Measurements from ENCODE around the gene CHRFAM7A. TPM values are rescaled to one million over a fixed set of nuclear protein-coding genes. Genes with fewer than 3 reads are reported as not detected.
"Not testable (repeated sequence)": the region's sequence is repeated elsewhere in the genome, so short reads cannot be mapped to it uniquely, and the experiment has no call there.

Gene CHRFAM7A
- total RNA-seq, 2 donors from 2014 or later = 1.1 to 1.7 TPM

GRCh38 chr15:30398988-30399387 lies 5.6 kb upstream of the CHRFAM7A start:
- not testable (repeated sequence) for H3K4me1 Mint-ChIP-seq; H3K27ac ChIP-seq (ENCODE audit: low read depth, low read length); H3K27ac Mint-ChIP-seq; H3K9me3 ChIP-seq (ENCODE audit: control insufficient read depth, low read length); DNase-seq; H3K36me3 ChIP-seq (ENCODE audit: control insufficient read depth, insufficient read depth, low read length); H3K9ac ChIP-seq (ENCODE audit: extremely low read depth, low read length, poor library complexity, severe bottlenecking); H3K27me3 Mint-ChIP-seq (ENCODE audit: insufficient read depth); H3K9me3 Mint-ChIP-seq; H3K4me3 Mint-ChIP-seq; H3K4me3 ChIP-seq (ENCODE audit: low read length); H3K27me3 ChIP-seq (ENCODE audit: control insufficient read depth, insufficient read depth, low read length, poor library complexity, severe bottlenecking); H3K4me1 ChIP-seq (ENCODE audit: control insufficient read depth, insufficient read depth, low read length); H3K36me3 Mint-ChIP-seq (ENCODE audit: low read depth)
- peak; percentile 56 for TF ChIP-seq CTCF (conservative IDR thresholded peaks at IDR 0.05)
- WGBS, 2 experiments (ENCODE audit: insufficient coverage in 1 of 2, insufficient read length in 1 of 2) = no CpG with 5 or more reads among the region's 6 CpGs

GRCh38 chr15:30393664-30393991 lies 288 bp upstream of the CHRFAM7A start:
- H3K9ac ChIP-seq (ENCODE audit: extremely low read depth, low read length, poor library complexity, severe bottlenecking); H3K27me3 Mint-ChIP-seq (ENCODE audit: insufficient read depth); H3K36me3 ChIP-seq (ENCODE audit: control insufficient read depth, insufficient read depth, low read length); H3K4me3 Mint-ChIP-seq; H3K27me3 ChIP-seq (ENCODE audit: control insufficient read depth, insufficient read depth, low read length, poor library complexity, severe bottlenecking); H3K9me3 ChIP-seq (ENCODE audit: control insufficient read depth, low read length); H3K4me1 ChIP-seq (ENCODE audit: control insufficient read depth, insufficient read depth, low read length); DNase-seq; H3K9me3 Mint-ChIP-seq; H3K27ac ChIP-seq (ENCODE audit: low read depth, low read length); H3K4me3 ChIP-seq (ENCODE audit: low read length); H3K36me3 Mint-ChIP-seq (ENCODE audit: low read depth); H3K4me1 Mint-ChIP-seq; H3K27ac Mint-ChIP-seq: not testable (repeated sequence)
- WGBS, 2 experiments (ENCODE audit: insufficient coverage in 1 of 2, insufficient read length in 1 of 2) = no CpG with 5 or more reads among the region's 23 CpGs

GRCh38 chr15:30386318-30386887 lies 6.9 kb downstream of the CHRFAM7A start:
- not testable (repeated sequence) for H3K9me3 ChIP-seq (ENCODE audit: control insufficient read depth, low read length); H3K4me1 ChIP-seq (ENCODE audit: control insufficient read depth, insufficient read depth, low read length); H3K9me3 Mint-ChIP-seq; H3K4me1 Mint-ChIP-seq; H3K27ac Mint-ChIP-seq; H3K27ac ChIP-seq (ENCODE audit: low read depth, low read length); H3K4me3 ChIP-seq (ENCODE audit: low read length); H3K27me3 Mint-ChIP-seq (ENCODE audit: insufficient read depth); H3K27me3 ChIP-seq (ENCODE audit: control insufficient read depth, insufficient read depth, low read length, poor library complexity, severe bottlenecking); H3K36me3 ChIP-seq (ENCODE audit: control insufficient read depth, insufficient read depth, low read length); H3K4me3 Mint-ChIP-seq; H3K9ac ChIP-seq (ENCODE audit: extremely low read depth, low read length, poor library complexity, severe bottlenecking); H3K36me3 Mint-ChIP-seq (ENCODE audit: low read depth); DNase-seq
- no CpG with 5 or more reads among the region's 6 CpGs for WGBS, 2 experiments (ENCODE audit: insufficient coverage in 1 of 2, insufficient read length in 1 of 2)

GRCh38 chr15:30377082-30377413 lies 16.3 kb downstream of the CHRFAM7A start:
- not testable (repeated sequence) for H3K4me3 ChIP-seq (ENCODE audit: low read length); H3K27me3 ChIP-seq (ENCODE audit: control insufficient read depth, insufficient read depth, low read length, poor library complexity, severe bottlenecking); H3K4me1 Mint-ChIP-seq; H3K9ac ChIP-seq (ENCODE audit: extremely low read depth, low read length, poor library complexity, severe bottlenecking); H3K27ac Mint-ChIP-seq; H3K27me3 Mint-ChIP-seq (ENCODE audit: insufficient read depth); H3K9me3 Mint-ChIP-seq; H3K36me3 ChIP-seq (ENCODE audit: control insufficient read depth, insufficient read depth, low read length); H3K36me3 Mint-ChIP-seq (ENCODE audit: low read depth); H3K4me1 ChIP-seq (ENCODE audit: control insufficient read depth, insufficient read depth, low read length); H3K9me3 ChIP-seq (ENCODE audit: control insufficient read depth, low read length); H3K4me3 Mint-ChIP-seq; H3K27ac ChIP-seq (ENCODE audit: low read depth, low read length)
- WGBS, 2 experiments (ENCODE audit: insufficient coverage in 1 of 2, insufficient read length in 1 of 2) = no CpG with 5 or more reads among the region's 5 CpGs
- peak; percentile 6 for DNase-seq

- not testable (repeated sequence) for DNase-seq; H3K4me1 ChIP-seq (ENCODE audit: control insufficient read depth, insufficient read depth, low read length); H3K27ac Mint-ChIP-seq; H3K36me3 ChIP-seq (ENCODE audit: control insufficient read depth, insufficient read depth, low read length); H3K27me3 Mint-ChIP-seq (ENCODE audit: insufficient read depth); H3K27ac ChIP-seq (ENCODE audit: low read depth, low read length); H3K27me3 ChIP-seq (ENCODE audit: control insufficient read depth, insufficient read depth, low read length, poor library complexity, severe bottlenecking); H3K36me3 Mint-ChIP-seq (ENCODE audit: low read depth); H3K4me3 Mint-ChIP-seq; H3K9me3 ChIP-seq (ENCODE audit: control insufficient read depth, low read length); H3K4me1 Mint-ChIP-seq; H3K9me3 Mint-ChIP-seq; H3K4me3 ChIP-seq (ENCODE audit: low read length); H3K9ac ChIP-seq (ENCODE audit: extremely low read depth, low read length, poor library complexity, severe bottlenecking)
- WGBS, 2 experiments (ENCODE audit: insufficient coverage in 1 of 2, insufficient read length in 1 of 2) = no CpG with 5 or more reads among the region's 17 CpGs
Measured at GRCh38 chr15:30376375-30377081, 16.8 kb downstream of the CHRFAM7A start.

GRCh38 chr15:30375872-30376271 lies 17.5 kb downstream of the CHRFAM7A start:
- not testable (repeated sequence) for H3K4me3 Mint-ChIP-seq; H3K27me3 Mint-ChIP-seq (ENCODE audit: insufficient read depth); H3K27ac Mint-ChIP-seq; H3K9me3 Mint-ChIP-seq; H3K4me1 Mint-ChIP-seq; H3K36me3 ChIP-seq (ENCODE audit: control insufficient read depth, insufficient read depth, low read length); H3K27ac ChIP-seq (ENCODE audit: low read depth, low read length); H3K9me3 ChIP-seq (ENCODE audit: control insufficient read depth, low read length); H3K4me1 ChIP-seq (ENCODE audit: control insufficient read depth, insufficient read depth, low read length); H3K9ac ChIP-seq (ENCODE audit: extremely low read depth, low read length, poor library complexity, severe bottlenecking); H3K36me3 Mint-ChIP-seq (ENCODE audit: low read depth); H3K4me3 ChIP-seq (ENCODE audit: low read length); H3K27me3 ChIP-seq (ENCODE audit: control insufficient read depth, insufficient read depth, low read length, poor library complexity, severe bottlenecking)
- DNase-seq = peak; percentile 13
- WGBS, 2 experiments (ENCODE audit: insufficient coverage in 1 of 2, insufficient read length in 1 of 2) = 40 to 50% methylated on average over 1 of the region's 4 CpGs
